Measurements from ENCODE around the gene VPS37D. TPM values are rescaled to one million over a fixed set of nuclear protein-coding genes. Genes with fewer than 3 reads are reported as not detected.

The VPS37D gene
- polyA plus RNA-seq, 1 donor (not counting 4 experiments of a cell fraction or from before 2014, with no cell fraction given), result 0.81 TPM

DNA sequence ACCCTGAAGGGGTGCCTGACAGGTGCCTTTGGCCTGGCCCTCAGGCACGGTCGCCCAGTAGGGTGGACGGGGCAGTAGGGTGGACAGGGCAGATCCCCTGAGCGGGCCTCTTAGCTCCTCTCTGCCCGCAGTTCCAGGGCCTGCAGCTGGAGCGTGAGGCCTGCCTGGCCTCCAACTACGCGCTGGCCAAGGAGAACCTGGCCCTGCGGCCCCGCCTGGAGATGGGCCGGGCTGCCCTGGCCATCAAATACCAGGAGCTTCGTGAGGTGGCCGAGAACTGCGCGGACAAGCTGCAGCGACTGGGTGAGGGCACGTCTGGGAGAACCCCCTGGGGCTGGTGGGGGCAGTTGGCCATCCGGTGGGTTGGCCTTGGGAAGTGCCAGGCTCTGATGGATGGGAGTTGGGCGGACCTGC is 1.7 kb downstream of the VPS37D start:
- Histone ChIP-seq H3K9me1 (ENCODE audit: control insufficient read depth, extremely low read depth, insufficient read depth, low read length) (no peaks in the 10 kb centered on the region), H2AFZ (ENCODE audit: control insufficient read depth, low read length) (no peak overlapping the region), H3K36me3 (ENCODE audit: control insufficient read depth in 2 of 2, extremely low read depth in 1 of 2, insufficient read depth in 2 of 2, low read length in 2 of 2) (no peaks in the 10 kb centered on the region), H3K4me3 (ENCODE audit: control insufficient read depth in 2 of 3, extremely low read depth in 1 of 3, insufficient read depth in 2 of 3, low read depth in 1 of 3, low read length in 3 of 3) (no peak overlapping the region), H3K27ac (ENCODE audit: control insufficient read depth, insufficient read depth, low read length) (no peak overlapping the region), H3K79me2 (ENCODE audit: control insufficient read depth, insufficient read depth, low read length) (no peaks in the 10 kb centered on the region), H3K9me3 (ENCODE audit: control insufficient read depth, low read depth, low read length) (no peaks in the 10 kb centered on the region), H3K27me3 (ENCODE audit: control insufficient read depth, extremely low read depth, insufficient read depth, low read length) (peaks cover 8% of the 10 kb centered on the region), H4K20me1 (ENCODE audit: control insufficient read depth, extremely low read depth, insufficient read depth, low read length) (no peaks in the 10 kb centered on the region), H3K4me2 (ENCODE audit: control insufficient read depth, extremely low read depth, insufficient read depth, low read depth, low read length) (no peak overlapping the region), H3K9ac (ENCODE audit: control insufficient read depth, extremely low read depth, insufficient read depth, low read length) (no peak overlapping the region), H3K4me1 (ENCODE audit: control insufficient read depth, extremely low read depth, insufficient read depth, low read length) (peaks cover 7% of the 10 kb centered on the region)
- dilution Hi-C loops (cut with MboI; ENCODE audit: extremely low pct_ligation_motif_present, low sequenced_read_pairs), result no loop called here
- TF ChIP-seq, protein P1, sequence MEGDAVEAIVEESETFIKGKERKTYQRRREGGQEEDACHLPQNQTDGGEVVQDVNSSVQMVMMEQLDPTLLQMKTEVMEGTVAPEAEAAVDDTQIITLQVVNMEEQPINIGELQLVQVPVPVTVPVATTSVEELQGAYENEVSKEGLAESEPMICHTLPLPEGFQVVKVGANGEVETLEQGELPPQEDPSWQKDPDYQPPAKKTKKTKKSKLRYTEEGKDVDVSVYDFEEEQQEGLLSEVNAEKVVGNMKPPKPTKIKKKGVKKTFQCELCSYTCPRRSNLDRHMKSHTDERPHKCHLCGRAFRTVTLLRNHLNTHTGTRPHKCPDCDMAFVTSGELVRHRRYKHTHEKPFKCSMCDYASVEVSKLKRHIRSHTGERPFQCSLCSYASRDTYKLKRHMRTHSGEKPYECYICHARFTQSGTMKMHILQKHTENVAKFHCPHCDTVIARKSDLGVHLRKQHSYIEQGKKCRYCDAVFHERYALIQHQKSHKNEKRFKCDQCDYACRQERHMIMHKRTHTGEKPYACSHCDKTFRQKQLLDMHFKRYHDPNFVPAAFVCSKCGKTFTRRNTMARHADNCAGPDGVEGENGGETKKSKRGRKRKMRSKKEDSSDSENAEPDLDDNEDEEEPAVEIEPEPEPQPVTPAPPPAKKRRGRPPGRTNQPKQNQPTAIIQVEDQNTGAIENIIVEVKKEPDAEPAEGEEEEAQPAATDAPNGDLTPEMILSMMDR (optimal IDR thresholded peaks at IDR 0.05 in 1 of 3, IDR thresholded peaks at IDR 0.05 in 1 of 3, conservative IDR thresholded peaks at IDR 0.05 in 1 of 3; ENCODE audit: extremely low read depth in 1 of 3, insufficient read depth in 2 of 3, low read length in 3 of 3), result no peak
- no peak for TF ChIP-seq EZH2 (IDR thresholded peaks at IDR 0.05; ENCODE audit: low read length)
- FAIRE-seq (no peak), DNase-seq (ENCODE audit: low read depth, low spot score) (no peak)

DNA sequence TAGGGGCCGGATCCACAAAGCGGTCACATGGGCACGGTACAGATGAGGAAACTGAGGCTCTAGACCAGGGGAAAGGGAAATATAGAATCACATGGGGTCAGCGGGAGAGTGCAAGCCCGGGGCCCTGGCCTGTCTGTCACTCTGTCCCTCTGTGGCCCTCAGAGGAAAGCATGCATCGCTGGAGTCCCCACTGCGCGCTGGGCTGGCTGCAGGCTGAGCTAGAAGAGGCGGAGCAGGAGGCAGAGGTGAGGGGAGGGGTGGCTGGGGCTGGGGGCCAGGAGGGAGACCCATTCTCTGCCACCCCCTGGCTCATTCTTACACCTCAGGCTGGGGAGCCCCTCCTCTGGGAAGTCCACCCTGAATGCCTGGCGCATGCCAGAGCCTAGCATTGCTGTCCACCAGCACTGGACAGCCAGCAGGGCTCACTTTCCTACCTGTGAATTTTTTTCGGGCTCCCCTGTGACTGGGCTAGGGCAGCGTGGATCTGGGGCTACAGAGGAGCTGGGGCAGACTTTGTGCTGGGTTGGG is 2.3 kb downstream of the VPS37D start:
- Histone ChIP-seq H3K36me3 (ENCODE audit: control insufficient read depth in 2 of 2, extremely low read depth in 1 of 2, insufficient read depth in 2 of 2, low read length in 2 of 2) (no peaks in the 10 kb centered on the region), H3K4me3 (ENCODE audit: control insufficient read depth in 2 of 3, extremely low read depth in 1 of 3, insufficient read depth in 2 of 3, low read depth in 1 of 3, low read length in 3 of 3) (no peak overlapping the region), H2AFZ (ENCODE audit: control insufficient read depth, low read length) (no peak overlapping the region), H3K27me3 (ENCODE audit: control insufficient read depth, extremely low read depth, insufficient read depth, low read length) (peaks cover 8% of the 10 kb centered on the region), H3K9me1 (ENCODE audit: control insufficient read depth, extremely low read depth, insufficient read depth, low read length) (no peaks in the 10 kb centered on the region), H3K9ac (ENCODE audit: control insufficient read depth, extremely low read depth, insufficient read depth, low read length) (no peak overlapping the region), H3K4me1 (ENCODE audit: control insufficient read depth, extremely low read depth, insufficient read depth, low read length) (peaks cover 7% of the 10 kb centered on the region), H4K20me1 (ENCODE audit: control insufficient read depth, extremely low read depth, insufficient read depth, low read length) (peaks cover 3% of the 10 kb centered on the region), H3K79me2 (ENCODE audit: control insufficient read depth, insufficient read depth, low read length) (no peaks in the 10 kb centered on the region), H3K9me3 (ENCODE audit: control insufficient read depth, low read depth, low read length) (no peaks in the 10 kb centered on the region), H3K4me2 (ENCODE audit: control insufficient read depth, extremely low read depth, insufficient read depth, low read depth, low read length) (no peak overlapping the region), H3K27ac (ENCODE audit: control insufficient read depth, insufficient read depth, low read length) (no peak overlapping the region)
- dilution Hi-C loops (cut with MboI; ENCODE audit: extremely low pct_ligation_motif_present, low sequenced_read_pairs), result no loop called here
- DNase-seq (ENCODE audit: low read depth, low spot score) (no peak), FAIRE-seq (no peak)
- TF ChIP-seq EZH2 (IDR thresholded peaks at IDR 0.05; ENCODE audit: low read length), result no peak

DNA sequence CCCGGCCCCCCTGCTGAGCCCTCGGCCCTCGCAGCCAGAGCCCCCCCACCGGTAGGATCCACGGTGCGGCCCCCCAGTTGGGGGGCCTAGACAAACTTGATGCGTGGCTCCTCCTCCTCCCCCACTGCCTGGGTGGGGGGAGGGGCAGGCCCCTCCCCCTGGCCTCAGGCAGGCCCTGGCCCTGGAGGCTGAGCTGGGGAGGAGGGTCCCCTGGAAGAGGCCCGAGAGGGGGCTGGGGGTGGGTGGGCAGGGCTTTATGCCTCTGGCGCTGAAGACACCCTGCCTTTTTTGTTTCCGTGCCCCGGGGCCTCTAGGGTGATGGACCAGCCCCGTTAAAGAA is 3.7 kb downstream of the VPS37D start:
- no peak overlapping the region for H2AFZ ChIP-seq (ENCODE audit: control insufficient read depth, low read length)
- H3K79me2 ChIP-seq (ENCODE audit: control insufficient read depth, insufficient read depth, low read length), result no peaks in the 10 kb centered on the region
- DNase-seq (ENCODE audit: low read depth, low spot score) (no peak), FAIRE-seq (no peak)
- peaks cover 3% of the 10 kb centered on the region for H4K20me1 ChIP-seq (ENCODE audit: control insufficient read depth, extremely low read depth, insufficient read depth, low read length)
- H3K27ac ChIP-seq (ENCODE audit: control insufficient read depth, insufficient read depth, low read length), result no peak overlapping the region
- no peaks in the 10 kb centered on the region for H3K27me3 ChIP-seq (ENCODE audit: control insufficient read depth, extremely low read depth, insufficient read depth, low read length)
- no peak overlapping the region for H3K4me2 ChIP-seq (ENCODE audit: control insufficient read depth, extremely low read depth, insufficient read depth, low read depth, low read length)
- H3K4me3 ChIP-seq (ENCODE audit: control insufficient read depth in 2 of 3, extremely low read depth in 1 of 3, insufficient read depth in 2 of 3, low read depth in 1 of 3, low read length in 3 of 3), result no peak overlapping the region
- H3K9me3 ChIP-seq (ENCODE audit: control insufficient read depth, low read depth, low read length), result no peaks in the 10 kb centered on the region
- H3K36me3 ChIP-seq (ENCODE audit: control insufficient read depth in 2 of 2, extremely low read depth in 1 of 2, insufficient read depth in 2 of 2, low read length in 2 of 2), result no peaks in the 10 kb centered on the region
- no peaks in the 10 kb centered on the region for H3K9me1 ChIP-seq (ENCODE audit: control insufficient read depth, extremely low read depth, insufficient read depth, low read length)
- TF ChIP-seq, protein P1 (optimal IDR thresholded peaks at IDR 0.05 in 1 of 3, IDR thresholded peaks at IDR 0.05 in 1 of 3, conservative IDR thresholded peaks at IDR 0.05 in 1 of 3; ENCODE audit: extremely low read depth in 1 of 3, insufficient read depth in 2 of 3, low read length in 3 of 3), result no peak
- TF ChIP-seq EZH2 (IDR thresholded peaks at IDR 0.05; ENCODE audit: low read length), result no peak
- peaks cover 5% of the 10 kb centered on the region for H3K4me1 ChIP-seq (ENCODE audit: control insufficient read depth, extremely low read depth, insufficient read depth, low read length)
- H3K9ac ChIP-seq (ENCODE audit: control insufficient read depth, extremely low read depth, insufficient read depth, low read length), result no peak overlapping the region
- dilution Hi-C loops (cut with MboI; ENCODE audit: extremely low pct_ligation_motif_present, low sequenced_read_pairs), result no loop called here
